ENCODE results near the gene HBB. TPM values are rescaled to one million over a fixed set of nuclear protein-coding genes. Genes with fewer than 3 reads are reported as not detected.
A peak's percentile ranks its signal among the peaks of the same experiment; 100 is the strongest.

Gene HBB
- polyA plus RNA-seq, 6 donors from 2014 or later, result 325 to 1,251 (median 765) TPM

DNA sequence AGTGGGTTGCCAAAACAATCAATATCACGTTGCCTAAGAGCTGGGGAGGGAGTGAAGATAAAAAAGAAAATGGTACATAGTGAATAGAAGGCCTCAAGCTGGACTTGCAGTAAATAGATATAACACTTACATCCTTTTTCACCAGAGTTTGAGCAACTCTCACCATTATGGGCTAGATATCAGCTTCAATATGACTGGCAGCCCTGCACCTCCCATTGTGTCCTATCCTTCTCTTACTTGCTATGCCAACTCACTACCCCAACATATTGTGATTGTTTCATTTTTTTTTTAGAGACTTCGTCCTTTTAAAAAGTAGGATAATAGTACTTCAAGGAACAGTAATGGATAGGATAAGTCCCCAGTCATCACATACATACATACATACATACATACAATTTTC lies 15.3 kb upstream of the HBB start:
- H3K9me3 Mint-ChIP-seq, result no peaks in the 10 kb centered on the region
- DNase-seq, result no peak
- H3K4me3 Mint-ChIP-seq, result no peak overlapping the region
- H3K27ac Mint-ChIP-seq, result no peak overlapping the region
- H3K4me1 Mint-ChIP-seq, result no peaks in the 10 kb centered on the region
- H3K27me3 Mint-ChIP-seq, result peaks cover 7 to 12% (median 11%) of the 10 kb centered on the region in 3 donors
- ATAC-seq (ENCODE audit: low read depth in 2 of 2), result no peak
- no peaks in the 10 kb centered on the region for H3K36me3 Mint-ChIP-seq

DNA sequence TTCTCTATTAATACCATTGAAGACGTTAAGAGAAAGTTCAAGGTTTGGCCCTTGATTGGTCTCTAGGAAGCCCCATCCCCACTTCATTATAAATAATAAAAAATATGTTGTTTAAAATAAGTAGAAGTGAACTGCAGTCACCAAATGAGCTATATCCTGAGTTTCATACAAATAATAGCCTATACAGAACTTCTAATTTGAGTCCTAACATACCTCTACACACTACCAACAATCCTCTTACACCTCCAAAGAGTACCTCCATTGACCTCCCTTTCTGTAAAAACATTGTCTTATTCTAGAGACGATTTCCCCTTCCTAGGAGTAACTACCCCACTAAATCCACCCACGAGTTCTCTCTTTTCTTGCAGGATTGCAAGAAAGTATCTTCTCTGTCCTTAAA lies 14.6 kb upstream of the HBB start:
- Mint-ChIP-seq H3K36me3 (no peaks in the 10 kb centered on the region), H3K27ac (no peak overlapping the region), H3K27me3 (peaks cover 1 to 12% (median 11%) of the 10 kb centered on the region in 3 donors), H3K9me3 (no peaks in the 10 kb centered on the region), H3K4me3 (no peak overlapping the region), H3K4me1 (no peaks in the 10 kb centered on the region)
- ATAC-seq (ENCODE audit: low read depth in 2 of 2), result no peak
- DNase-seq, result no peak

GRCh38 chr11:5240458-5240857 lies 13.6 kb upstream of the HBB start:
- Mint-ChIP-seq H3K27ac (no peak overlapping the region), H3K36me3 (no peaks in the 10 kb centered on the region), H3K4me3 (no peak overlapping the region), H3K27me3 (peaks cover under 1 to 12% (median 10%) of the 10 kb centered on the region in 3 donors), H3K9me3 (no peaks in the 10 kb centered on the region), H3K4me1 (no peaks in the 10 kb centered on the region)
- DNase-seq (no peak), ATAC-seq (ENCODE audit: low read depth in 2 of 2) (no peak)

- Mint-ChIP-seq H3K9me3 (no peaks in the 10 kb centered on the region), H3K27me3 (peaks cover 5 to 14% (median 7%) of the 10 kb centered on the region in 3 donors), H3K4me1 (peaks cover 0 to 1% (median 0%) of the 10 kb centered on the region in 3 donors), H3K36me3 (no peaks in the 10 kb centered on the region), H3K27ac (no peak overlapping the region), H3K4me3 (no peak overlapping the region)
- ATAC-seq (ENCODE audit: low read depth in 2 of 2) (no peak), DNase-seq (no peak)
These were observed 13.2 kb upstream of the HBB start for GRCh38 chr11:5240056-5240455.

GRCh38 chr11:5239046-5239445 lies 12.2 kb upstream of the HBB start:
- Mint-ChIP-seq H3K9me3 (no peaks in the 10 kb centered on the region), H3K36me3 (no peaks in the 10 kb centered on the region), H3K27ac (no peak overlapping the region), H3K4me3 (no peak overlapping the region), H3K4me1 (peaks cover 5 to 7% (median 7%) of the 10 kb centered on the region in 3 donors), H3K27me3 (peaks cover 4 to 16% (median 5%) of the 10 kb centered on the region in 3 donors)
- DNase-seq (no peak), ATAC-seq (ENCODE audit: low read depth in 2 of 2) (no peak)

DNA sequence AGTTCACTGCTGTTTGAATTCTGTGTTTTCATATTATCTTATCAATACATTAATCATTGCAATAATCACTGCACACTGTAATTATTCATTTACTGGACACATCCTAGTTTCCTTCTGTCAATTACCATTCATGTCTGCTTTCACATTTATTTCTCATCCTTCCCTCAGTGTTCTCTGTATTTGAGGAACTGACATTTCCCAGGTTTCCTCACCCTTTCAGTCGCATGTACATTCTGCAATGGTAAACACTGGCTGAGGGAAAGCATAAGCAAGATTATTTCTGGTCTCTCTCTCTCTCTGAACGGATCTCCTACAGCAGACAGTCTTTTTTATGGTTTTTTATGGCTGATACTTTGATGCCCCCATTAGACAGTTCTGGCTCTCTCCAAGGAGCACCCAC lies 11.6 kb upstream of the HBB start:
- H3K27me3 Mint-ChIP-seq, result peaks cover 2 to 16% (median 5%) of the 10 kb centered on the region in 3 donors
- ATAC-seq (ENCODE audit: low read depth in 2 of 2) (no peak), DNase-seq (no peak)
- no peak overlapping the region for H3K27ac Mint-ChIP-seq
- no peaks in the 10 kb centered on the region for H3K9me3 Mint-ChIP-seq
- no peak overlapping the region for H3K4me3 Mint-ChIP-seq
- H3K4me1 Mint-ChIP-seq, result peaks cover 5 to 8% (median 8%) of the 10 kb centered on the region in 3 donors
- H3K36me3 Mint-ChIP-seq, result no peaks in the 10 kb centered on the region

DNA sequence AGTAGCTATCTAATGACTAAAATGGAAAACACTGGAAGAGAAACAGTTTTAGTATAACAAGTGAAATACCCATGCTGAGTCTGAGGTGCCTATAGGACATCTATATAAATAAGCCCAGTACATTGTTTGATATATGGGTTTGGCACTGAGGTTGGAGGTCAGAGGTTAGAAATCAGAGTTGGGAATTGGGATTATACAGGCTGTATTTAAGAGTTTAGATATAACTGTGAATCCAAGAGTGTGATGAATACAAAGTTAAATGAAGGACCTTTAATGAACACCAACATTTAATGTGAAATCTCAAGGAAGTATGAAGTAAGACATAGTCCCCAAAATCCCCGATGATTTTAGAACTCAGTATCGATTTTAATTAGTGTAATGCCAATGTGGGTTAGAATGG lies 10.5 kb upstream of the HBB start:
- ATAC-seq (ENCODE audit: low read depth in 2 of 2), result no peak
- H3K27me3 Mint-ChIP-seq, result peaks cover 0 to 16% (median 5%) of the 10 kb centered on the region in 3 donors
- no peak overlapping the region for H3K27ac Mint-ChIP-seq
- H3K9me3 Mint-ChIP-seq, result no peaks in the 10 kb centered on the region
- peaks cover 5 to 8% (median 8%) of the 10 kb centered on the region in 3 donors for H3K4me1 Mint-ChIP-seq
- no peak overlapping the region for H3K4me3 Mint-ChIP-seq
- no peak for DNase-seq
- no peaks in the 10 kb centered on the region for H3K36me3 Mint-ChIP-seq

GRCh38 chr11:5235364-5236095 lies 8.7 kb upstream of the HBB start:
- Mint-ChIP-seq H3K36me3 (no peaks in the 10 kb centered on the region), H3K9me3 (no peaks in the 10 kb centered on the region), H3K27me3 (peaks cover 0 to 16% (median 5%) of the 10 kb centered on the region in 3 donors), H3K27ac (no peak overlapping the region), H3K4me1 (peaks cover 5 to 8% (median 8%) of the 10 kb centered on the region in 3 donors), H3K4me3 (peak overlapping the region in 1 of 8 donors; percentile 36)
- ATAC-seq (ENCODE audit: low read depth in 2 of 2), result no peak
- DNase-seq, result no peak

DNA sequence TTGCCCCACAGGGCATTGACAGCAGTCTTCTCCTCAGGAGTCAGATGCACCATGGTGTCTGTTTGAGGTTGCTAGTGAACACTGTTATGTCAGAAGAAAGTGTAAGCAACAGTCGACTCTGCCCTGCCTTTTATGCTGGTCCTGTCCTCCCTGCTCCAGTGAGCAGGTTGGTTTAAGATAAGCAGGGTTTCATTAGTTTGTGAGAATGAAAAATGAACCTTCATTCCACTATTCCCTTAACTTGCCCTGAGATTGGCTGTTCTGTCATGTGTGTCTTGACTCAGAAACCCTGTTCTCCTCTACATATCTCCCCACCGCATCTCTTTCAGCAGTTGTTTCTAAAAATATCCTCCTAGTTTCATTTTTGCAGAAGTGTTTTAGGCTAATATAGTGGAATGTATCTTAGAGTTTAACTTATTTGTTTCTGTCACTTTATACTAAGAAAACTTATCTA lies 7.5 kb upstream of the HBB start, which contains the start of gene HBD:
Gene HBD, minus strand, starts transcription at position 103 of the 454 bp plus-strand sequence. Its CDS starts 50 bp downstream, at position 53.
- DNase-seq, result no peak
- H3K27me3 Mint-ChIP-seq, result peaks cover 0 to 16% (median 5%) of the 10 kb centered on the region in 3 donors
- H3K27ac Mint-ChIP-seq, result no peak within 1 kb of the TSS
- H3K4me1 Mint-ChIP-seq, result peaks cover 5 to 8% (median 8%) of the 10 kb centered on the region in 3 donors
- H3K9me3 Mint-ChIP-seq, result no peaks in the 10 kb centered on the region
- H3K4me3 Mint-ChIP-seq, result no peak within 1 kb of the TSS
- no peak for ATAC-seq (ENCODE audit: low read depth in 2 of 2)
- H3K36me3 Mint-ChIP-seq, result no peaks in the 10 kb centered on the region

DNA sequence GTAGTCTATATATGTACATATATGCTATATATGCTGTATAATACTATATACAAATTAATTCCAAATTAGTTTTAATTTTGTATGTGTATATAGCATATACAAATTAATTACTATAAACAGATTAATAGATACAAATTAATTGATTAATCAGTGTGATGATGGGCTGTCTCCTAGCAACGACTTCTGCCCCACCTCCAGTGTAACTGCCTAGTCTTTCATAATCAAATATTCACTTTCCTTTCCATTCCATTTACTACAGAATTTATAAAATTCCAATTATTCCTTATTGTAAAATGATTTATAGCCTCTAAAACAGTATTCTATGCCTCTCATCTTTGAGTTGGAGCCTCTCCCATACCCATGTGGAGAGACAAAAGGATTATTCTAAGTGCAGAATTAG lies 6.4 kb upstream of the HBB start:
- Mint-ChIP-seq H3K9me3 (no peaks in the 10 kb centered on the region), H3K36me3 (no peaks in the 10 kb centered on the region), H3K27ac (no peak overlapping the region), H3K4me1 (peaks cover 5 to 8% (median 8%) of the 10 kb centered on the region in 3 donors), H3K4me3 (no peak overlapping the region), H3K27me3 (peaks cover 4 to 16% (median 5%) of the 10 kb centered on the region in 3 donors)
- no peak for DNase-seq
- no peak for ATAC-seq (ENCODE audit: low read depth in 2 of 2)

DNA sequence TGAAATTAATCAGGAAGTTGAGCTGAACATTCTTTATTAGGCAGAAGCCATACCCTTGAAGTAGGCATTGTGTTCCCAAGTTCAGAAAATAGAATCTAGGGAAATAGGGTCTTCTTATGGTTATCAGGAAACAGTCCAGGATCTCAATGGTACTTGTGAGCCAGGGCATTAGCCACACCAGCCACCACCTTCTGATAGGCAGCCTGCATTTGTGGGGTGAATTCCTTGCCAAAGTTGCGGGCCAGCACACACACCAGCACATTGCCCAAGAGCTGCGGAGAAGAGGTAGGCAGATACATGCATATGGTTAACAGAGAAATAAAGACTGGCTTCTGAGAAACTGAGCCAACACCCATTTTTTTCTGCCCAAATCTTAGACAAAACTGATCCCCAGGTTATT lies 6.0 kb upstream of the HBB start:
- DNase-seq, result no peak
- H3K4me1 Mint-ChIP-seq, result peaks cover 5 to 8% (median 8%) of the 10 kb centered on the region in 3 donors
- peaks cover 4 to 16% (median 5%) of the 10 kb centered on the region in 3 donors for H3K27me3 Mint-ChIP-seq
- no peaks in the 10 kb centered on the region for H3K9me3 Mint-ChIP-seq
- H3K27ac Mint-ChIP-seq, result no peak overlapping the region
- no peaks in the 10 kb centered on the region for H3K36me3 Mint-ChIP-seq
- H3K4me3 Mint-ChIP-seq, result no peak overlapping the region
- no peak for ATAC-seq (ENCODE audit: low read depth in 2 of 2)

DNA sequence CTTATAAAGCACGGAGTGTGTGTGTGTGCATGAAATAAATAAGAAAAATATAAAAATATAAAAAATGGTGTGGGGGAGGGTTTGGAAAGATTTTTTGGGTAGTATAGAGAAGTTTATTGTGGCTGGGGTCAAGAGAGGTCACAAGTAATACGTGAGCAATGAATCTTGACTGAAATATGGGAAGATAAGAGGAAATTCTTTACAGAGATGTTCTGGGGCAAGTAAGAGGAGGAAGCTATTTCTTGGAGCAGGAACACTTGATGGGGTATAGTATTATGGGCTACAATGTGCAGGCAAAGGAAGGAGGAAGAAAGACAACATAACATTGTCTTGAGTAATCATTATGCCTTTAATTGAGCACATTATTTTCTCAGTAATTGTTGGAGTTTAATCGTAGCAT lies 5.3 kb upstream of the HBB start:
- Mint-ChIP-seq H3K9me3 (no peaks in the 10 kb centered on the region), H3K27me3 (peaks cover 4 to 11% (median 5%) of the 10 kb centered on the region in 3 donors), H3K4me1 (peaks cover 5 to 8% (median 8%) of the 10 kb centered on the region in 3 donors), H3K27ac (no peak overlapping the region), H3K36me3 (no peaks in the 10 kb centered on the region), H3K4me3 (no peak overlapping the region)
- DNase-seq (no peak), ATAC-seq (ENCODE audit: low read depth in 2 of 2) (no peak)

DNA sequence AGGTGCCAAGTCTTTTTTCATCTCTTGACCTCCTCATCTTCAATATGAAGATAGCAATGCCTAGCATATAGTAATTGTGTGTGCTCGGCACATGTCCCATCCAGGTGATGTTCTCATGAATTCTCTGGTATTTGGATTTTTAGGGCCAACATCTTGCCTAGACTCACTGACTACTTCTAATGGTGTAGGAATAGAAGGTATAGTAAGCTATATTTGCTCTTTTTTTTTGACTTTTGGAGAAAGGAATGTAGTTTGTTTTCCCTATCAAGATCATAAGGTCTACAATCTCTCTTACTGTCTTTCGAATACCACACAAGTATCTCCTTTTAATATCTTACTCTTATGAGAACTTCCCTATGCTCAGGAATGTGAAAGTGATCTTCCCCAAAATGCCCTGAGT lies 4.2 kb upstream of the HBB start:
- DNase-seq (no peak), ATAC-seq (ENCODE audit: low read depth in 2 of 2) (no peak)
- Mint-ChIP-seq H3K4me1 (peaks cover 5 to 8% (median 8%) of the 10 kb centered on the region in 3 donors), H3K9me3 (no peaks in the 10 kb centered on the region), H3K4me3 (no peak overlapping the region), H3K27me3 (peaks cover 4 to 11% (median 5%) of the 10 kb centered on the region in 3 donors), H3K27ac (no peak overlapping the region), H3K36me3 (no peaks in the 10 kb centered on the region)

- ATAC-seq (ENCODE audit: low read depth in 2 of 2) (no peak), DNase-seq (no peak)
- H3K27ac Mint-ChIP-seq, result no peak overlapping the region
- peaks cover 3 to 4% (median 4%) of the 10 kb centered on the region in 3 donors for H3K27me3 Mint-ChIP-seq
- peaks cover 5 to 8% (median 7%) of the 10 kb centered on the region in 3 donors for H3K4me1 Mint-ChIP-seq
- no peaks in the 10 kb centered on the region for H3K9me3 Mint-ChIP-seq
- no peaks in the 10 kb centered on the region for H3K36me3 Mint-ChIP-seq
- no peak overlapping the region for H3K4me3 Mint-ChIP-seq
These were observed 3.4 kb upstream of the HBB start for GRCh38 chr11:5230266-5230665.

Data from naive B cell (primary cell).